Measurements from ENCODE around the gene HYDIN. TPM values are rescaled to one million over a fixed set of nuclear protein-coding genes. Genes with fewer than 3 reads are reported as not detected.

Gene HYDIN
- total and polyA plus RNA-seq, 12 donors, result 0.26 to 5.1 (median 1.6) TPM

GRCh38 chr16:70786020-70786755 lies 444.3 kb downstream of the HYDIN start:
- peaks cover 0 to 49% of the 10 kb centered on the region in 2 donors for H3K36me3 ChIP-seq (replicated peaks in 1 of 2)

GRCh38 chr16:70784692-70785555 lies 445.6 kb downstream of the HYDIN start:
- 86 to 90% (median 88%) methylated on average over 12 to 21 of the region's 21 CpGs for WGBS, 4 donors
- no peaks in the 10 kb centered on the region for H3K9me3 ChIP-seq (replicated peaks in 1 of 3)
- no peak overlapping the region for H3K4me3 ChIP-seq
- DNase-seq, result peak in 1 of 7 donors; percentile 19
- no peaks in the 10 kb centered on the region for H3K4me1 ChIP-seq (replicated peaks in 1 of 2)
- peaks cover 0 to 61% of the 10 kb centered on the region in 2 donors for H3K36me3 ChIP-seq (replicated peaks in 1 of 2)
- intact Hi-C loops (cut with DNase I), result no loop called here
- H3K27ac ChIP-seq, result no peak overlapping the region
- H3K27me3 ChIP-seq, result no peaks in the 10 kb centered on the region
- no peak for TF ChIP-seq POLR2A (IDR thresholded peaks at IDR 0.05)
- TF ChIP-seq, protein P1, sequence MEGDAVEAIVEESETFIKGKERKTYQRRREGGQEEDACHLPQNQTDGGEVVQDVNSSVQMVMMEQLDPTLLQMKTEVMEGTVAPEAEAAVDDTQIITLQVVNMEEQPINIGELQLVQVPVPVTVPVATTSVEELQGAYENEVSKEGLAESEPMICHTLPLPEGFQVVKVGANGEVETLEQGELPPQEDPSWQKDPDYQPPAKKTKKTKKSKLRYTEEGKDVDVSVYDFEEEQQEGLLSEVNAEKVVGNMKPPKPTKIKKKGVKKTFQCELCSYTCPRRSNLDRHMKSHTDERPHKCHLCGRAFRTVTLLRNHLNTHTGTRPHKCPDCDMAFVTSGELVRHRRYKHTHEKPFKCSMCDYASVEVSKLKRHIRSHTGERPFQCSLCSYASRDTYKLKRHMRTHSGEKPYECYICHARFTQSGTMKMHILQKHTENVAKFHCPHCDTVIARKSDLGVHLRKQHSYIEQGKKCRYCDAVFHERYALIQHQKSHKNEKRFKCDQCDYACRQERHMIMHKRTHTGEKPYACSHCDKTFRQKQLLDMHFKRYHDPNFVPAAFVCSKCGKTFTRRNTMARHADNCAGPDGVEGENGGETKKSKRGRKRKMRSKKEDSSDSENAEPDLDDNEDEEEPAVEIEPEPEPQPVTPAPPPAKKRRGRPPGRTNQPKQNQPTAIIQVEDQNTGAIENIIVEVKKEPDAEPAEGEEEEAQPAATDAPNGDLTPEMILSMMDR (IDR thresholded peaks at IDR 0.05), result no peak

More at GRCh38 chr16:70786020-70786755, 444.3 kb downstream of the HYDIN start:
- DNase-seq, result no peak
- intact Hi-C loops (cut with DNase I), result no loop called here
- Histone ChIP-seq H3K27ac (no peak overlapping the region), H3K4me1 (replicated peaks in 1 of 2) (no peaks in the 10 kb centered on the region), H3K9me3 (replicated peaks in 1 of 3) (no peaks in the 10 kb centered on the region), H3K4me3 (no peak overlapping the region), H3K27me3 (no peaks in the 10 kb centered on the region)
- 88 to 92% (median 89%) methylated on average over 19 of the region's 19 CpGs for WGBS, 4 donors
- TF ChIP-seq, protein P1 (IDR thresholded peaks at IDR 0.05), result no peak
- TF ChIP-seq POLR2A (IDR thresholded peaks at IDR 0.05), result no peak

GRCh38 chr16:70782237-70782636 lies 448.3 kb downstream of the HYDIN start:
- H3K4me3 ChIP-seq, result no peak overlapping the region
- no peaks in the 10 kb centered on the region for H3K27me3 ChIP-seq
- H3K27ac ChIP-seq, result no peak overlapping the region
- no peaks in the 10 kb centered on the region for H3K9me3 ChIP-seq (replicated peaks in 1 of 3)
- peaks cover 0 to 78% of the 10 kb centered on the region in 2 donors for H3K36me3 ChIP-seq (replicated peaks in 1 of 2)
- DNase-seq, result no peak
- TF ChIP-seq, protein P1 (IDR thresholded peaks at IDR 0.05), result no peak
- TF ChIP-seq POLR2A (IDR thresholded peaks at IDR 0.05), result no peak
- WGBS, 4 donors, result 92 to 100% (median 93%) methylated on average over 2 to 3 of the region's 3 CpGs
- H3K4me1 ChIP-seq (replicated peaks in 1 of 2), result no peaks in the 10 kb centered on the region
- intact Hi-C loops (cut with DNase I), result no loop called here

DNA sequence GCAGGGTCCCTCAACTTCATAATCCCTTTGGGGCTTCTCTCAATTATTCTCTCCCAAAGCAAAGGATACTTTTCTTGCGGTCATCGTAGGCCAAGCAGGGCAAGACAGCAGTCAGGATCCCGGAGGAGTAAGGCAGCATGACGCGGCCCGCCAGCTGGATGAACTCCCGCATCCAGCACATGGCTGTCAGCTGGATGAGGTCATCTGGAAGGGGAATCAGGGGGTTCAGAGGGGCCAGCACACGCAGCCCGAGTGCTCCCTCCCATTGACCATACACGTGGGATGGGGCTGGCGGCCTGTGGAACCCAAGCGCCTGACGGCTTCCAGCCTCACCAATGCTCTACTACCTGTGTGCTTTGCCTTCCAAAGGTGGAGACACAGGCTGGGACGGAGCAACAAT lies 448.7 kb downstream of the HYDIN start:
- no peak for DNase-seq
- 94 to 100% (median 99%) methylated on average over 13 to 14 of the region's 14 CpGs for WGBS, 4 donors
- no peaks in the 10 kb centered on the region for H3K4me1 ChIP-seq (replicated peaks in 1 of 2)
- H3K4me3 ChIP-seq, result no peak overlapping the region
- no peaks in the 10 kb centered on the region for H3K27me3 ChIP-seq
- H3K36me3 ChIP-seq (replicated peaks in 1 of 2), result peaks cover 0 to 78% of the 10 kb centered on the region in 2 donors
- H3K27ac ChIP-seq, result no peak overlapping the region
- intact Hi-C loops (cut with DNase I), result no loop called here
- H3K9me3 ChIP-seq (replicated peaks in 1 of 3), result no peaks in the 10 kb centered on the region
- TF ChIP-seq POLR2A (IDR thresholded peaks at IDR 0.05), result no peak
- TF ChIP-seq, protein P1 (IDR thresholded peaks at IDR 0.05), result no peak

Measured in adrenal gland (tissue), 12 donors.